H7 (cell line): ENCODE results near the gene LRR1. TPM values are rescaled to one million over a fixed set of nuclear protein-coding genes. Genes with fewer than 3 reads are reported as not detected.
"Not testable (repeated sequence)": the region's sequence is repeated elsewhere in the genome, so short reads cannot be mapped to it uniquely, and the experiment has no call there.

Experiments
- DNase-seq: peaks from one replicate; pipeline ENCODE4 v3.0.0; 2012
- H3K27me3 ChIP-seq: 2 replicates; pipeline ENCODE4 v1.6.0; 2011; ENCODE audit warnings: mild to moderate bottlenecking, low read length; ENCODE audit not compliant: control insufficient read depth, insufficient read depth
- H3K36me3 ChIP-seq: replicated peaks from 2 replicates; pipeline ENCODE4 v1.5.1; 2011; ENCODE audit warnings: low read length; ENCODE audit not compliant: control insufficient read depth, insufficient read depth
- H3K4me3 ChIP-seq: 2 replicates; pipeline ENCODE4 v1.5.1; 2011; ENCODE audit warnings: low read depth, mild to moderate bottlenecking, control low read depth, low read length, moderate library complexity; ENCODE audit not compliant: insufficient read depth
- total RNA-seq: library from RNA; depleted of rRNA; stranded (reverse); fragments of >200 nt; shearing (Covaris generic); gene quantifications from 2 replicates; pipeline ENCODE4 v1.2.3, GENCODE V29; 2014

Gene LRR1
- total RNA-seq, 1 experiment from 2014 or later, result 47.9 TPM

GRCh38 chr14:49581209-49582112 is 17.3 kb upstream of the LRR1 start:
- Histone ChIP-seq H3K27me3 (no peaks in the 10 kb centered on the region), H3K36me3 (peaks cover 29% of the 10 kb centered on the region), H3K4me3 (no peak overlapping the region)
- DNase-seq, result no peak

- no peak for DNase-seq
- H3K27me3 ChIP-seq, result no peaks in the 10 kb centered on the region
- peaks cover 23% of the 10 kb centered on the region for H3K36me3 ChIP-seq
- no peak overlapping the region for H3K4me3 ChIP-seq
Observed at GRCh38 chr14:49582113-49582977, 16.4 kb upstream of the LRR1 start.

- no peak overlapping the region for H3K4me3 ChIP-seq
Observed at GRCh38 chr14:49583629-49584028, 15.1 kb upstream of the LRR1 start.

GRCh38 chr14:49584058-49584457 is 14.7 kb upstream of the LRR1 start:
- DNase-seq, result no peak
- Histone ChIP-seq H3K27me3 (no peaks in the 10 kb centered on the region), H3K36me3 (peaks cover 16% of the 10 kb centered on the region), H3K4me3 (peak overlapping the region; percentile 3; the same call in 1 of the 2 replicates)

More at GRCh38 chr14:49583629-49584028, 15.1 kb upstream of the LRR1 start:
- DNase-seq, result no peak
- Histone ChIP-seq H3K36me3 (peaks cover 16% of the 10 kb centered on the region), H3K27me3 (no peaks in the 10 kb centered on the region)

GRCh38 chr14:49584981-49585640 is 13.6 kb upstream of the LRR1 start:
- Histone ChIP-seq H3K36me3 (peaks cover 16% of the 10 kb centered on the region), H3K4me3 (peak overlapping the region; percentile 84)
- not testable (repeated sequence) for H3K27me3 ChIP-seq, DNase-seq

- peak; percentile 94 for DNase-seq
- Histone ChIP-seq H3K27me3 (no peaks in the 10 kb centered on the region), H3K4me3 (peak within 1 kb of the TSS; percentile 84), H3K36me3 (peaks cover 16% of the 10 kb centered on the region)
Observed at GRCh38 chr14:49585803-49586672, 12.7 kb upstream of the LRR1 start, which contains the start of gene RPS29. Gene RPS29, minus strand, starts transcription at chr14:49586380. Its CDS starts 34 bp downstream, at chr14:49586346.

- Histone ChIP-seq H3K36me3 (peaks cover 16% of the 10 kb centered on the region), H3K27me3 (no peaks in the 10 kb centered on the region), H3K4me3 (peak overlapping the region; percentile 24)
- DNase-seq, result peak; percentile 59
Observed at GRCh38 chr14:49586673-49587460, 11.9 kb upstream of the LRR1 start.

GRCh38 chr14:49589387-49589786 is 9.4 kb upstream of the LRR1 start:
- Histone ChIP-seq H3K4me3 (no peak overlapping the region), H3K27me3 (no peaks in the 10 kb centered on the region), H3K36me3 (peaks cover under 1% of the 10 kb centered on the region; the same call in 1 of the 2 replicates)
- DNase-seq, result no peak

GRCh38 chr14:49593016-49593415 is 5.7 kb upstream of the LRR1 start:
- H3K36me3 ChIP-seq, result no peaks in the 10 kb centered on the region
- no peak for DNase-seq
- no peaks in the 10 kb centered on the region for H3K27me3 ChIP-seq
- H3K4me3 ChIP-seq, result no peak overlapping the region

GRCh38 chr14:49594347-49595091 is 4.2 kb upstream of the LRR1 start:
- Histone ChIP-seq H3K4me3 (no peak overlapping the region), H3K36me3 (no peaks in the 10 kb centered on the region), H3K27me3 (no peaks in the 10 kb centered on the region)
- no peak for DNase-seq

- DNase-seq, result peak; percentile 71
- peaks cover 1% of the 10 kb centered on the region; the same call in 1 of the 2 replicates for H3K36me3 ChIP-seq
- no peaks in the 10 kb centered on the region for H3K27me3 ChIP-seq
- H3K4me3 ChIP-seq, result peak overlapping the region; percentile 93
Observed at GRCh38 chr14:49598189-49598484, 603 bp upstream of the LRR1 start.

GRCh38 chr14:49607583-49607982 is 8.8 kb downstream of the LRR1 start:
- peaks cover under 1% of the 10 kb centered on the region for H3K36me3 ChIP-seq
- no peaks in the 10 kb centered on the region for H3K27me3 ChIP-seq
- DNase-seq, result no peak
- no peak overlapping the region for H3K4me3 ChIP-seq
